Measurements from ENCODE around the gene SLC13A3. TPM values are rescaled to one million over a fixed set of nuclear protein-coding genes. Genes with fewer than 3 reads are reported as not detected.

Gene SLC13A3
- total RNA-seq, 1 donor from 2014 or later, result not detected

DNA sequence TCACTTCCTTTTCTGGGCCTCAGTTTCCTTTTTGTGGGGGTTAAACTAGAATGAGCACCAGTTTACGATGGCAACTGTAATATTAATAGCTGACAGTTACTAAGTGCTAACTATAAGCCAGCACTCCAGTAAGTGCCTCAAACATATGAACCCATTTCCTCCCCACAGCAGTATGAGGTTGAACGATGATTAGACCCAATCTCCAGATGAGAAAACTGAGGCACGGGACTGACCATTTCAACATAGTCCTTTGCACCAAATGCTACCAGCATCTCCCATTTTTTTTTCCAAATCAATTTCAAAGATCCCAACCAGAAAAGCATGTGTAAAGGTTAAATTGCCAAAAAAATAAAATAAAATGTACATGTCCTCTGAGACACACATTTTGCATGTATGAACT lies 7.1 kb downstream of the SLC13A3 start:
- Mint-ChIP-seq H3K4me1 (ENCODE audit: low read depth) (no peaks in the 10 kb centered on the region), H3K9me3 (no peaks in the 10 kb centered on the region), H3K27ac (no peak overlapping the region), H3K36me3 (ENCODE audit: low read depth) (no peaks in the 10 kb centered on the region), H3K4me3 (ENCODE audit: low read depth) (no peak overlapping the region), H3K27me3 (ENCODE audit: low read depth) (peaks cover 16% of the 10 kb centered on the region)
- intact Hi-C loops (cut with micrococcal nuclease), result no loop called here
- no peak for DNase-seq (ENCODE audit: low spot score)

DNA sequence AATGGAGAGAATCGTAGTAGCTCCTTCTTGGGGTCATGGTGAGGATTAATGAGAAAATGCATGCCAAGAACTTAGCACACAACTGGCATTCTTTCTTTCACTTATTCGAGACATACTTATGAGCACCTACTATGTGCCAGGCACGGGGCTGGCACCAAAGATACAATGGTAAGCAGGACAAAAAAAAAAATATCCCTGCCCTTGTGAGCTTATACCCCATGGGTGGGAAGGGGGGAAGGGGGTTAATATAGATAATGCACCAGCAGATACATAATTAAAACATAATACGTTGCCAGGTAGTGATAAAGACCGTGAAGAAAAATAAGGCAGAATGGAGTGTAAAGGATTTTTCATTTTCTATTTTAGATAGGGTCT lies 8.3 kb downstream of the SLC13A3 start:
- H3K27ac Mint-ChIP-seq, result no peak overlapping the region
- H3K36me3 Mint-ChIP-seq (ENCODE audit: low read depth), result no peaks in the 10 kb centered on the region
- H3K9me3 Mint-ChIP-seq, result no peaks in the 10 kb centered on the region
- DNase-seq (ENCODE audit: low spot score), result no peak
- no peaks in the 10 kb centered on the region for H3K4me1 Mint-ChIP-seq (ENCODE audit: low read depth)
- no peak overlapping the region for H3K4me3 Mint-ChIP-seq (ENCODE audit: low read depth)
- intact Hi-C loops (cut with micrococcal nuclease), result no loop called here
- peaks cover 9% of the 10 kb centered on the region for H3K27me3 Mint-ChIP-seq (ENCODE audit: low read depth)

DNA sequence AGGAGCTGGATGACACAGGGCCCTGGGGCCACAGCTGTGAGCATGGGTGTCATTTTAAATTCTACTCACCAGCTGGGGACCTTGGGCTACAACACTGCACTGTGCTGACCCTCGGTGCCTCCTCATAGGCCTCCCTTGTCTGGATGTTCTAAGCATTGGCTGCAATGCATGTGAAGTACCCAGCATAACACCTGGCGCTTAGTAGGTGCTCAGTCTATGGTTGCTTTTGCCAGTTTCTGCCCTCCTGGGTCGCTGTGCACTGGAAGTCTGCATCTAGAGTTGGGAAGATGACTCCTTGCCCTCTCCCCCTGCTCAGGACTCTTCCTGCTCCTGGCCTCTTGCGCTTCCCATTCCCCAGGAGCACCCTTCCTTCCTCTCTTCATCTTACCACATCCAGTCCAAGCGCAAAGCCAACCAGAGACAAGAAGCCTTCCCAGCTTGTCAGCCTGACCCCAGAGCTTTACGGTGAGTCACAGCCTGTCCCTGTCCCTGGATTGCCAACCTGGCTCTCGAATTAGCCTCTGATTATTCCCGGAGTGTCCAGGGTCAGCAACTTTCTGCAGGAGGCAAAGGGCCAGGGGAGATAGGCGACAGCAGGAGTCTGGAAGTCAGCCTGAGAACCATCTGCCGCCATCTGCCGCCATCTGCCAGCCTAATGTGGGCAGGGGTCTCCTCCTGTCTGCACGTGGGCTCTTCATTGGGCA lies 8.8 kb downstream of the SLC13A3 start:
- Mint-ChIP-seq H3K9me3 (no peaks in the 10 kb centered on the region), H3K36me3 (ENCODE audit: low read depth) (no peaks in the 10 kb centered on the region), H3K27me3 (ENCODE audit: low read depth) (peaks cover 8% of the 10 kb centered on the region), H3K27ac (no peak overlapping the region), H3K4me1 (ENCODE audit: low read depth) (no peaks in the 10 kb centered on the region), H3K4me3 (ENCODE audit: low read depth) (no peak overlapping the region)
- intact Hi-C loops (cut with micrococcal nuclease), result no loop called here
- no peak for DNase-seq (ENCODE audit: low spot score)

DNA sequence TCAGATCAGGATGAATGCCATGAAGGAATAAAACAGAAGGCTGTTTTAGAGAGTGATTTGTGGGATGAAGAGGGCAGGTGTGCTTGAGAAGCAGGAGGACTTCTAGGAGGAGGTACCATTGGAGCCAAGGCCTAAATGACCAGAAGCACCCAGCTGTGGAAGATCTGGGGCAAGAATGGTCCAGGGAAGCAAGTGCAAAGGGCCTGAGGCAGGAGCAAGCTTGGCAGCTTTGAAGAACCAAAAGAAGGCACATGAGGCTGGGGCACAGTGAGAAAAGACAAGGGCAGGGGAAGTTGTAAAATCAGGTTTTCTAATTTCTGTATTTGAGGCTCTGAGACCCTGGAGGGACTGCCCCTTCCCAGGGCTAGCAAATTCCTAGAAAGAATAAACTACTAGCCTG lies 9.8 kb downstream of the SLC13A3 start:
- no peaks in the 10 kb centered on the region for H3K9me3 Mint-ChIP-seq
- H3K4me3 Mint-ChIP-seq (ENCODE audit: low read depth), result no peak overlapping the region

DNA sequence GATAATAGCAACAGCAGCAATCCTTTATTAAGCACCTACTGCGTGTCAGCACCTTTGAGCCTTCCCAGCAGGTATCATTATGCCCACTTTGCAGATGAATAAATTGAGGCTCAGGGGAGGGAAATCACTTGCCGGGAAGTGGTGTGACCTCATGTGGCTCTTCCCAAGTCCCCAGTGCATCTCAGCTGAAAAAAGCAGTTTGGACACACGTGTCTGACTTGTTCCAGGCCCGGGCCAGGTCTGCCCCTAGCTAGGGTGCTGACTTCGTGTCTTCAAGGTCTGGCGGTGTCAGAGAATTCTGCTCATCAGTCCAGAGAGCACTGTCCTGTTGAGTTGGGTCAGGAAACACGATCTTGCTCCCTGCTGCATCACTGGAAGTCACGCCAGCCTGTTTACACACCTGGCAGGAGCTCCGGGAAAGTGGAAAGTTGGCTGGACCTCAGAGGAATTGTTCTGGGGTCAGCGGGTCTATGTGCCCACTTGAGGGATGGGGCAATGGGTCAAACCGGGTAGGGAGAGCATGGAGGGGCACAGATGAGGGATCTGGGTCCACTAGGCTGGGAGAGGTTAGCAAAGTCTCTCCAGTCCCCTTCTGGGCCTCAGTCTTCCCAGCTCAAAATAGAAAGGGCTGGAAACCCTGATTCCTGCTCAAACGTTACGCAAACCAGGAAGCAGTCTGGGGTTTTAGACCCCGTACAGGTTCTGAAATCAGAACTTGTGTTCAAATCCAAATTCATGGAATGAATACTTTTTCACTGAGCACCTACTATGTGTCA lies 10.5 kb downstream of the SLC13A3 start:
- Mint-ChIP-seq H3K9me3 (no peaks in the 10 kb centered on the region), H3K4me1 (ENCODE audit: low read depth) (no peaks in the 10 kb centered on the region), H3K27ac (no peak overlapping the region), H3K36me3 (ENCODE audit: low read depth) (no peaks in the 10 kb centered on the region), H3K27me3 (ENCODE audit: low read depth) (no peaks in the 10 kb centered on the region), H3K4me3 (ENCODE audit: low read depth) (no peak overlapping the region)
- DNase-seq (ENCODE audit: low spot score), result no peak
- intact Hi-C loops (cut with micrococcal nuclease), result no loop called here

More for the DNA sequence above, 9.8 kb downstream of the SLC13A3 start:
- Mint-ChIP-seq H3K4me1 (ENCODE audit: low read depth) (no peaks in the 10 kb centered on the region), H3K36me3 (ENCODE audit: low read depth) (no peaks in the 10 kb centered on the region), H3K27ac (no peak overlapping the region), H3K27me3 (ENCODE audit: low read depth) (peaks cover 5% of the 10 kb centered on the region)
- intact Hi-C loops (cut with micrococcal nuclease), result no loop called here
- no peak for DNase-seq (ENCODE audit: low spot score)

DNA sequence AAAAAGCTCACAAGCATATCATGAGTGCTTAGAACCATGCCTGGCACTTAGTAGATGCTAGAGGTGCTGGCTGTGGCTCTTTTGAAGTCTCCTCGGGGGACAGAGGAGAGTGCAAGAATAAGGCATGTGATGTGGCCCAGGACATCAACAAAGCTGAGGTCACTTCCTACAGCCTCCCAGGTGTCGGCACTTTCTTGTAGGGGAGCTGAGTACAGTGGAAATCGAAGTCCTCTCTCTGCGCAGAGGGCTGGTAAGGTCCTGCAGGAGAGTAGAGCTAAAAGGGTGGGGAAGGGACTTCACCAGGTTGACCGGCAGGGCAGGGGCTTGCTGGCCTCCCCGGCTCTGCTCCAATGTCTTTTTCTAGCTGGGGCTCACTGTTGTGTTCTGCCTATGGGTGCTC lies 11.2 kb downstream of the SLC13A3 start:
- Mint-ChIP-seq H3K4me1 (ENCODE audit: low read depth) (no peaks in the 10 kb centered on the region), H3K36me3 (ENCODE audit: low read depth) (no peaks in the 10 kb centered on the region)

DNA sequence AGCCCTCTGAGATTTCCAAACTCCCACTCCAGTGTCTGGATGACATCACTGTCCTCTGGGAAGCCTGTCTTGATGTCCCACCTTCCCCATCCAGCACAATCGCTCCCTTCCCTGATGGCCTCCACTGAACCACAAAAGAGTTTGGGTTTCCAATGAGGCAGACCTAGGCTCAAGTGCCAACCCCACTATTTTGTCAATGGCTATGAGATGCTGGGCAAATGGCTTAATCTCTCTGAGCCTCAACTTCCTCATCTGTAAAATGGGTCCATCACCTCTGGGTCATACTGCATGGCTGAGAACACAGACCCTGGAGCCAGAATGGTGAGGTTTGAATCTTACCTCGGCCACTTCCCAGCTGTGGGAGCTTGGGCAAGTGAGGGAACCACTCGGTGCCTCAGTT lies 11.7 kb downstream of the SLC13A3 start:
- no peak for DNase-seq (ENCODE audit: low spot score)
- Mint-ChIP-seq H3K9me3 (no peaks in the 10 kb centered on the region), H3K27ac (no peak overlapping the region), H3K4me1 (ENCODE audit: low read depth) (no peaks in the 10 kb centered on the region), H3K4me3 (ENCODE audit: low read depth) (no peak overlapping the region), H3K27me3 (ENCODE audit: low read depth) (peaks cover 4% of the 10 kb centered on the region), H3K36me3 (ENCODE audit: low read depth) (no peaks in the 10 kb centered on the region)
- intact Hi-C loops (cut with micrococcal nuclease), result no loop called here

More for the DNA sequence above, 11.2 kb downstream of the SLC13A3 start:
- no peak for DNase-seq (ENCODE audit: low spot score)
- no peaks in the 10 kb centered on the region for H3K9me3 Mint-ChIP-seq
- H3K27me3 Mint-ChIP-seq (ENCODE audit: low read depth), result peaks cover 2% of the 10 kb centered on the region
- no peak overlapping the region for H3K27ac Mint-ChIP-seq
- intact Hi-C loops (cut with micrococcal nuclease), result no loop called here
- H3K4me3 Mint-ChIP-seq (ENCODE audit: low read depth), result no peak overlapping the region

DNA sequence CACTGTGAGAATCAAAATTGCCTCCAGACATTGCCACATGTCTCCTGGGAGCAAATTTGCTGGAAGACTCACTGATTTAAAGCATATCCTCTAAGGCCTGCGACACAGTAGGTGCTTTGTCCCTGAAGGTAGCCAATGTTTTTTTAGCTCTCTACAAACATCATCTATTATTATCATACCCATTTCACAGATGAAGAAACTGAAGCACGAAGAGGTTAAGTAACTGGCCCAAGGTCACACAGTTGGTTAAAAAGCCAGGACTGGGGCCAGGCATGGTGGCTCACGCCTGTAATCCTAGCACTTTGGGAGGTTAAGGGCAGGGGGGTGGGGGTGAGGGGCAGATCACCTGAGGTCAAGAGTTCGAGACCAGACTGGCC lies 12.4 kb downstream of the SLC13A3 start:
- H3K4me1 Mint-ChIP-seq (ENCODE audit: low read depth), result no peaks in the 10 kb centered on the region
- no peak overlapping the region for H3K4me3 Mint-ChIP-seq (ENCODE audit: low read depth)
- DNase-seq (ENCODE audit: low spot score), result no peak
- H3K36me3 Mint-ChIP-seq (ENCODE audit: low read depth), result no peaks in the 10 kb centered on the region
- intact Hi-C loops (cut with micrococcal nuclease), result no loop called here
- H3K9me3 Mint-ChIP-seq, result no peaks in the 10 kb centered on the region
- peaks cover 4% of the 10 kb centered on the region for H3K27me3 Mint-ChIP-seq (ENCODE audit: low read depth)
- no peak overlapping the region for H3K27ac Mint-ChIP-seq

DNA sequence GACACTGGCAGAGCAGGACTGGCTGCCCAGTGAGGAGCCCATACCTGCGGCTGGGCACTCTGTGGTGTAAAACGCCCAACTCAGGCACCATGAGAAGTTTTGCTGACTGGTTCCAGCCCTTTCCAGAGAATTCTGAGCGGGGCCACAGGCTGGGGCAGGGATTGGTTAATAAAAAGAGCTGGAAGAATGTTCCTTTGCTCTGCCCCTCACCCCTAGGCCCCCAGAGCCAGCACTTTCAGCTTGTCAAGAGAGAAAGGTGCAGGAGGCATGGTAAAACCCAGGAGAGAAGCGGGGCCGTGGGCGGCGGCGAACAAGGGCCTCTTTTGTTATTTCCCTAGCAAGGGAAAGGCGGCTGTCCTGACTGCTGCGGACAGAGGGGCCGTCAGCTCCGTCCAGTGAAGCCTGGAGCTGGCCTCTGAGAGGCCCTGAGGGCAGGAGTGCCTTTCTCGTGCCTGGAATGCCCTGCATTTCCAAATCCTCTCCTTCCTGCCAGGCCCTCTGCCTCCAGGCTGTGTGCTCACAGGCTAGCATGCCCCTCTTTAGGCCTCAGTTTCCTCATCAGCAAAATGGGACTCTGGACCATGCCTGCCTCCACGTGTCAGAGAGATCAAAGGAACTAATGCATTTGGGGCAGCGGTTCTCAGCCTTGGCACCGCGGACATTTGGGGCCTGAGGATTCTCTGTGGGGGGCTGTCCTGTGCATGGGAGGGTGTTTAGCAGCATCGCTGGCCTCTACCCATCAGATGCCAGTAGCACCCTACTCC lies 12.9 kb downstream of the SLC13A3 start:
- Mint-ChIP-seq H3K4me3 (ENCODE audit: low read depth) (no peak overlapping the region), H3K27ac (no peak overlapping the region)

DNA sequence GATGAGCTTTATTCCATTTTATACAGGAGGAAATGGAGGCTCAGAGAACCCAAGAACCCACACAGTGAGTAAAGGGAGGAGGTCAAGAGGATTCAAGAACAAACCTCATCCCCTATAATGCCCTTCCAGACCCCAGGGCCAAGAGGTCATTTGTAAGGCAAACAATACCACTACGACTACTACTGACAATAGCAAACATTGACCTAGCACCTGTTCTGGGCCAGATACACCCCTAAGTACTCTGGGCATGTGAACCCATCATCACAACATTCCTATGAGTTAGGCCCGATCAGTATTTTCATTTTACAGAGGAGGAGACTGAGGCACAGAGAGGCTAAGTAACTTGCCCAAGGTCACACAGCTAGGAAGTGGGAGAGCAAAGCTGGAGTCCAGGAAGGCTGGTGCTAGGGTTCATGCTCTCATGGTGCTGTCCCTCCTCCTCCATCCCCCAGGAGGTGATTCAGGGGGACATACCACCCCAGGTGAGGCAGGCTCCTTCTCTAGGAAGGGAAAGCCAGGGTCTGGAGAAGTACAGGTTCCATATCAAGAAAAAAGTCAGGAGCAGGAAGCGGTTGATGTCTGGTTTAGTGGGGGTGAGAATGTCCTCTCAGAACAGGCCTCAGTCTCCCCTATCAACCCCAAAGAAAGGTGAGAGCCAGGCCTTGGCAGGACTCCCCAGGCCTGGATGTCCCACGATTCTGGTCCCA lies 13.7 kb downstream of the SLC13A3 start:
- H3K4me3 Mint-ChIP-seq (ENCODE audit: low read depth), result no peak overlapping the region
- no peak for DNase-seq (ENCODE audit: low spot score)
- peaks cover 6% of the 10 kb centered on the region for H3K27me3 Mint-ChIP-seq (ENCODE audit: low read depth)
- H3K4me1 Mint-ChIP-seq (ENCODE audit: low read depth), result no peaks in the 10 kb centered on the region
- no peak overlapping the region for H3K27ac Mint-ChIP-seq
- intact Hi-C loops (cut with micrococcal nuclease), result no loop called here
- no peaks in the 10 kb centered on the region for H3K9me3 Mint-ChIP-seq
- H3K36me3 Mint-ChIP-seq (ENCODE audit: low read depth), result no peaks in the 10 kb centered on the region

More for the DNA sequence above, 12.9 kb downstream of the SLC13A3 start:
- intact Hi-C loops (cut with micrococcal nuclease), result no loop called here
- Mint-ChIP-seq H3K9me3 (no peaks in the 10 kb centered on the region), H3K36me3 (ENCODE audit: low read depth) (no peaks in the 10 kb centered on the region), H3K4me1 (ENCODE audit: low read depth) (no peaks in the 10 kb centered on the region), H3K27me3 (ENCODE audit: low read depth) (peaks cover 4% of the 10 kb centered on the region)
- DNase-seq (ENCODE audit: low spot score), result no peak

DNA sequence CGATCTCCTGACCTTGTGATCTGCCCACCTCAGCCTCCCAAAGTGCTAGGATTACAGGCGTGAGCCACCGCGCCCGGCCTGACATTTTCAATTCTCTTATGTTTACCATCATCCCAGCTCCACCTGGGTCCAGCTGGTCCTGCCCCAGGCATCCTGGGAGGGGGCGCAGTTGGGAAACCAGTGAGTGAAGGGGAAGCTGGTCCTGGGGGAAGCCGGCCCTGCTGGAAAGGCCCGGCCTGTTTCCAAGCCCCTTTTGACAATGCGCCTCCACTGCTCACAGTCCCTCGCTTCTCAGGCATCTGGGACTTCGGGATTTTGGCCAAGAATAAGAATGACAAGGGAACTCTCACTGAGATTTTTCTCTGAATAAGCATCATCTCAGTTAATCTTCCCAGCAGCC lies 14.2 kb downstream of the SLC13A3 start:
- Mint-ChIP-seq H3K27ac (no peak overlapping the region), H3K27me3 (ENCODE audit: low read depth) (peaks cover 6% of the 10 kb centered on the region), H3K36me3 (ENCODE audit: low read depth) (no peaks in the 10 kb centered on the region), H3K4me1 (ENCODE audit: low read depth) (no peaks in the 10 kb centered on the region), H3K9me3 (no peaks in the 10 kb centered on the region), H3K4me3 (ENCODE audit: low read depth) (no peak overlapping the region)
- no peak for DNase-seq (ENCODE audit: low spot score)
- intact Hi-C loops (cut with micrococcal nuclease), result no loop called here

DNA sequence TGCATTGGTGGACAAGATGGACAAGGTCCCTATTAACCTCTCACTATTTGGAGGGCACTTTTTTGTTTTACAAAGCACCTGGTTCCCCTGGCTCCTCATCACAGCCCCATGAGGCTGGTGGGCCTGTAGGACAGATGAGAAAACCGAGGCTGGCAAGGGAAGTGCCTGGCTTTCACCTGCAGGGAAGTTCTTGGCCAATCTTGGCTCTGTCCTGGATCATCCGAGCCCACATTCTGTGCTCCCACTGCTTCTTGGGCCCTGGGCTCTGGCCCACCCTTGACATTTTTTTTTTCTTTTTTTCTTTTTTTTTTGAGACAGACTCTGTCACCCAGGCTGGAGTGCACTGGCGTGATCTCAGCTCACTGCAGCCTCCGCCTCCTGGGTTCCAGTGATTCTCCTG lies 14.7 kb downstream of the SLC13A3 start:
- peaks cover under 1% of the 10 kb centered on the region for H3K4me1 Mint-ChIP-seq (ENCODE audit: low read depth)

More for the DNA sequence above, 14.7 kb downstream of the SLC13A3 start:
- Mint-ChIP-seq H3K36me3 (ENCODE audit: low read depth) (no peaks in the 10 kb centered on the region), H3K27ac (no peak overlapping the region), H3K27me3 (ENCODE audit: low read depth) (peaks cover 6% of the 10 kb centered on the region), H3K9me3 (no peaks in the 10 kb centered on the region), H3K4me3 (ENCODE audit: low read depth) (no peak overlapping the region)
- intact Hi-C loops (cut with micrococcal nuclease), result no loop called here
- DNase-seq (ENCODE audit: low spot score), result no peak

All from activated T-helper 2 cell treated with anti-CD3 and anti-CD28 coated beads, Interferon-gamma antibody, Interleukin-2, Interleukin-4, amounts not matched to agents 10 μg/mL and 5 μg/mL and 100 μg/mL, durations not matched to agents 14 hours and 24 hours and 36 hours (primary cell).